ENCODE data around the gene HSD17B12.

The HSD17B12 gene

DNA sequence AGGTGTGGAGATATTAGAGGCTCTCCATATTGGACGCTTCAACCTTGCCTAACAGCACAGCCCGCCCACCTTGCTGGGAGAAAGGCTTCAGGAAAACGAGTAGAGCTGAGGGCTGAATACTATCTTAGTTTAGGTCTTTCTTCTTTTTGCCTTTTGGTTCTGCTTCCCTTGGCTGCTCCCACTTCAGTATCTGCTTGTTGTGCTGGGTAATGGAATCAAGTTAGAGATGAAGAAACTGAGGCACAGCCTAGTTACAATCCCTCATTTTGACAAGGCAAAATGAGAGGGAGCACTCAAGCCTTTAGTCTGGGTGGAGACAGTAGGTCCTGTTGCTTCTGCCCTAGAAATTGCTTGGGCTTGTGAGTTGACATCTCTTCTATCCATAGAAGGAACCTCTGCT is 41.3 kb upstream of the HSD17B12 start:
- Histone ChIP-seq H3K9me3 (ENCODE audit: control insufficient read depth, low read length) (no peaks in the 10 kb centered on the region), H2AK5ac (ENCODE audit: low read length, severe bottlenecking) (no peak overlapping the region), H3K4me1 (ENCODE audit: control insufficient read depth, insufficient read depth, low read depth, low read length) (no peaks in the 10 kb centered on the region), H3K4ac (ENCODE audit: low read depth in 1 of 2, low read length in 2 of 2) (no peak overlapping the region), H3K4me3 (ENCODE audit: insufficient read depth in 1 of 2, low read depth in 1 of 2, low read length in 2 of 2) (no peak overlapping the region), H3K14ac (ENCODE audit: low read length in 2 of 2) (no peak overlapping the region), H3K4me2 (ENCODE audit: low read length, poor library complexity, severe bottlenecking) (no peak overlapping the region), H4K8ac (ENCODE audit: low read length) (no peak overlapping the region), H4K91ac (ENCODE audit: low read length) (no peak overlapping the region), H3K79me1 (replicated peaks; ENCODE audit: low read length, poor library complexity, severe bottlenecking) (no peaks in the 10 kb centered on the region), H2BK15ac (ENCODE audit: low read depth, poor library complexity, severe bottlenecking) (no peak overlapping the region), H3K27me3 (ENCODE audit: control insufficient read depth in 1 of 2, insufficient read depth in 1 of 2, low read length in 2 of 2) (peaks cover 28 to 42% of the 10 kb centered on the region in 2 experiments), H3K18ac (ENCODE audit: low read depth in 1 of 2, low read length in 2 of 2) (no peak overlapping the region), H2BK12ac (ENCODE audit: low read length in 2 of 2) (no peak overlapping the region), H3K9ac (ENCODE audit: low read length) (no peak overlapping the region), H3K27ac (ENCODE audit: low read length, poor library complexity, severe bottlenecking) (no peak overlapping the region), H3K23ac (ENCODE audit: low read length in 2 of 2) (no peak overlapping the region), H2BK5ac (ENCODE audit: low read depth, low read length, poor library complexity, severe bottlenecking) (no peak overlapping the region), H2AFZ (ENCODE audit: low read depth, low read length) (no peak overlapping the region), H3K36me3 (ENCODE audit: control insufficient read depth in 1 of 2, insufficient read depth in 2 of 2, low read depth in 1 of 2, low read length in 2 of 2) (no peaks in the 10 kb centered on the region), H2BK120ac (ENCODE audit: low read depth, low read length) (no peak overlapping the region)
- DNase-seq, result no peak
- 30% methylated on average over 3 of the region's 3 CpGs for WGBS

DNA sequence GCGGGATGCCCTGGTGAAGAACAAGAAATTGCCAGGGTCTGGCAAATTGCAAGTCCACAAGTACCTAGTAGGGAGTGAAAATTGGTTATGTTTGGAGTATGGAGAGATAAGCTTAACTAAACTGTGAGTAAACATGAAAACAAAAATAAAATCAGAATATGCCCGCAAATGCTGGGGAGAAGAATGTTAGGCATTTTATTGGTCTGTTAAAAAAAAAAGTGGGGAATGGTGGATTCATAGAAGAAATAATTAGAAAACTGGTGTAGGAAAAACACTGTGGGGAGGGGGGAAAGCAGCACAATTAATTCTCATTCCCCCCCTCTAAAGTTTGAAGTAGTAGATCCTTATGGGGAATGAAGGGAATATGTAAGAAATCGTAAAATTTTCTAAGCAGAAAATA is 40.6 kb upstream of the HSD17B12 start:
- no peak overlapping the region for H2AFZ ChIP-seq (ENCODE audit: low read depth, low read length)
- H4K91ac ChIP-seq (ENCODE audit: low read length), result no peak overlapping the region
- H3K9ac ChIP-seq (ENCODE audit: low read length), result no peak overlapping the region
- no peak overlapping the region for H3K23ac ChIP-seq (ENCODE audit: low read length in 2 of 2)
- H2BK5ac ChIP-seq (ENCODE audit: low read depth, low read length, poor library complexity, severe bottlenecking), result no peak overlapping the region
- no peaks in the 10 kb centered on the region for H3K4me1 ChIP-seq (ENCODE audit: control insufficient read depth, insufficient read depth, low read depth, low read length)
- no peaks in the 10 kb centered on the region for H3K36me3 ChIP-seq (ENCODE audit: control insufficient read depth in 1 of 2, insufficient read depth in 2 of 2, low read depth in 1 of 2, low read length in 2 of 2)
- no peak overlapping the region for H3K27ac ChIP-seq (ENCODE audit: low read length, poor library complexity, severe bottlenecking)
- no peak for DNase-seq
- no peak overlapping the region for H3K18ac ChIP-seq (ENCODE audit: low read depth in 1 of 2, low read length in 2 of 2)
- H3K4me3 ChIP-seq (ENCODE audit: insufficient read depth in 1 of 2, low read depth in 1 of 2, low read length in 2 of 2), result no peak overlapping the region
- no peak overlapping the region for H2BK15ac ChIP-seq (ENCODE audit: low read depth, poor library complexity, severe bottlenecking)
- no peak overlapping the region for H2BK120ac ChIP-seq (ENCODE audit: low read depth, low read length)
- no peak overlapping the region for H3K4me2 ChIP-seq (ENCODE audit: low read length, poor library complexity, severe bottlenecking)
- no peaks in the 10 kb centered on the region for H3K9me3 ChIP-seq (ENCODE audit: control insufficient read depth, low read length)
- H3K27me3 ChIP-seq (ENCODE audit: control insufficient read depth in 1 of 2, insufficient read depth in 1 of 2, low read length in 2 of 2), result peaks cover 28 to 42% of the 10 kb centered on the region in 2 experiments
- WGBS, result 90% methylated on average over 3 of the region's 3 CpGs
- H3K79me1 ChIP-seq (replicated peaks; ENCODE audit: low read length, poor library complexity, severe bottlenecking), result peaks cover 4% of the 10 kb centered on the region
- no peak overlapping the region for H2AK5ac ChIP-seq (ENCODE audit: low read length, severe bottlenecking)
- H2BK12ac ChIP-seq (ENCODE audit: low read length in 2 of 2), result no peak overlapping the region
- no peak overlapping the region for H3K4ac ChIP-seq (ENCODE audit: low read depth in 1 of 2, low read length in 2 of 2)
- no peak overlapping the region for H3K14ac ChIP-seq (ENCODE audit: low read length in 2 of 2)
- no peak overlapping the region for H4K8ac ChIP-seq (ENCODE audit: low read length)

DNA sequence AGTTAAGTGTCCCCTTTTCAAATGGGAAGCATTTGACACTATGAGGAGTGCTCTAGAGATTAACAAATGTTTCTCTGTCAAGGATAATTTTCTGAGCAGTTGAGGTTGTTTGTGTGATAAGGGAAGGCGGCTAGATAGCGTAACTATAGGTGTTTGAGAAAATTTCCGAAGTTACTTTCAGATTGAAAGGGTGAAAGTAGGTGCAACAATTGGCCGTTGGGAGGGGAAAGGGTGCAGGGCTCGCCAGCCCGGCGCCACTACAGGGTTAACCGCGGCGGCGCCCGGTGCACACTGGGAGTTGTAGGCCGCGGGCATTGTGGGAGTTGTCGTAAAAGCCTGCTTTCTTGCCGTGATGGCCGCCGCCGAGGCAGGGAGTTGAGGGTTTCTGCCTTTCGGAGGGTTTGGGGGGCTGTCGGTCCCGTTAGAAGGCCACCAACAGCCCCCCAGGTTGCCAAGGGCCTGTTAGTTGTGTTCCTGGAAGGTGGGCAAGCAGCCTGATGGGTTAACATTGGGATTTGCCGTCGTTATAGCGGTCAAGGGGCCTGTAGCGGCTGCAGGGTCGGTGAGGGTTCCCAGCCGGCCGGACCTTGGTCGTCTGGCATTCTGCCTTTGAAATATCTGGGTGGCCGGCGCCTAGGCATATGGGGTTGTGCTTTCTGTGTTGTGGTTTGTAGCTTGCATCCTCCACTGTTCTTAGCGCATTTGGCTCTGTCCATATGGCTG is 36.5 kb upstream of the HSD17B12 start:
- peak overlapping the region; percentile 86 for H4K8ac ChIP-seq (ENCODE audit: low read length)
- H4K91ac ChIP-seq (ENCODE audit: low read length), result peak overlapping the region; percentile 8
- H2BK5ac ChIP-seq (ENCODE audit: low read depth, low read length, poor library complexity, severe bottlenecking), result no peak overlapping the region
- peaks cover 13% of the 10 kb centered on the region for H3K79me1 ChIP-seq (replicated peaks; ENCODE audit: low read length, poor library complexity, severe bottlenecking)
- no peaks in the 10 kb centered on the region for H3K9me3 ChIP-seq (ENCODE audit: control insufficient read depth, low read length)
- peak overlapping the region; percentile 97 for H3K9ac ChIP-seq (ENCODE audit: low read length)
- H2BK120ac ChIP-seq (ENCODE audit: low read depth, low read length), result no peak overlapping the region
- H2BK15ac ChIP-seq (ENCODE audit: low read depth, poor library complexity, severe bottlenecking), result no peak overlapping the region
- peak overlapping the region; percentile 68 to 94 for H3K4me3 ChIP-seq (ENCODE audit: insufficient read depth in 1 of 2, low read depth in 1 of 2, low read length in 2 of 2)
- no peak overlapping the region for H2BK12ac ChIP-seq (ENCODE audit: low read length in 2 of 2)
- H3K23ac ChIP-seq (ENCODE audit: low read length in 2 of 2), result peak overlapping the region in 1 of 2 experiments; percentile 23
- H3K4me2 ChIP-seq (ENCODE audit: low read length, poor library complexity, severe bottlenecking), result peak overlapping the region; percentile 68
- WGBS, result under 1% methylated on average over 33 of the region's 33 CpGs
- no peaks in the 10 kb centered on the region for H3K36me3 ChIP-seq (ENCODE audit: control insufficient read depth in 1 of 2, insufficient read depth in 2 of 2, low read depth in 1 of 2, low read length in 2 of 2)
- H3K27me3 ChIP-seq (ENCODE audit: control insufficient read depth in 1 of 2, insufficient read depth in 1 of 2, low read length in 2 of 2), result peaks cover 8 to 10% of the 10 kb centered on the region in 2 experiments
- DNase-seq, result peak; percentile 89
- H3K18ac ChIP-seq (ENCODE audit: low read depth in 1 of 2, low read length in 2 of 2), result peak overlapping the region; percentile 58 to 88
- no peak overlapping the region for H3K27ac ChIP-seq (ENCODE audit: low read length, poor library complexity, severe bottlenecking)
- H2AFZ ChIP-seq (ENCODE audit: low read depth, low read length), result peak overlapping the region; percentile 72
- H3K14ac ChIP-seq (ENCODE audit: low read length in 2 of 2), result no peak overlapping the region
- H3K4me1 ChIP-seq (ENCODE audit: control insufficient read depth, insufficient read depth, low read depth, low read length), result peaks cover 2% of the 10 kb centered on the region
- H2AK5ac ChIP-seq (ENCODE audit: low read length, severe bottlenecking), result no peak overlapping the region
- H3K4ac ChIP-seq (ENCODE audit: low read depth in 1 of 2, low read length in 2 of 2), result peak overlapping the region in 1 of 2 experiments; percentile 45

DNA sequence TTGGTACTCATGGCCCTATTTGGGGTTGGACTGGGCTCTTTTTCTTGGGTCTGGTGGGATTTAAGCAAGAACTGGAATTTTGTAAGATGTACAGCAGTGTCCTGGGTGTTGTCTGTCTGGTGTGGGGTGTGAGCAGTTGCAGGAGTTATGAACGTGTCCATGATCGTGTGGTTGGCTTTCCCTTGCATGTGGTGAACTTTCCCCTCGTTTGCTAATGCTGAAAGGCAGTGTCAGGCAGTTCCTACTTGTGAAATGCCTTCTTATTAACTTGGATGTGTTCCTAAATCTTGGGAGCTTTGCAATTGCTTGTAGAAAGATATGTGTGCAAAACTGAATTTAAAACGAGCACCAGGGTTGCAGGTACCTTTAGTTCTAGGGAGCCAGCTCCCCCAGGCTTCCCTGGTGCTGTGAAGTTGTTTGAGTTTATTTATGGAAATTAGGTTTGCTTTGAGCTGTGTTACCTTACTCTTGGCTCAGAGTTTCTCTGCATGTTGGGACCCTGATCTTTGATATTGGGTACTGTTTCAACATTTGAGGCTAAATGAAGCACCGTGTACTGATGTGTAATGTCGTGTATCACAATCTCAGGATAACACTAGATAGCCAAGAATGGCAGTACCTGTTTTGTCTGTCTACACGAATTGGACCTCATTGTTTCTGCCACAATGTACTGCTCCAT is 35.8 kb upstream of the HSD17B12 start:
- peak overlapping the region in 1 of 2 experiments; percentile 23 for H3K23ac ChIP-seq (ENCODE audit: low read length in 2 of 2)
- DNase-seq, result peak; percentile 36
- no peak overlapping the region for H4K91ac ChIP-seq (ENCODE audit: low read length)
- H3K27me3 ChIP-seq (ENCODE audit: control insufficient read depth in 1 of 2, insufficient read depth in 1 of 2, low read length in 2 of 2), result peaks cover 1 to 3% of the 10 kb centered on the region in 2 experiments
- H3K27ac ChIP-seq (ENCODE audit: low read length, poor library complexity, severe bottlenecking), result no peak overlapping the region
- H2BK15ac ChIP-seq (ENCODE audit: low read depth, poor library complexity, severe bottlenecking), result no peak overlapping the region
- H3K9ac ChIP-seq (ENCODE audit: low read length), result peak overlapping the region; percentile 97
- H2AFZ ChIP-seq (ENCODE audit: low read depth, low read length), result peak overlapping the region; percentile 72
- H3K36me3 ChIP-seq (ENCODE audit: control insufficient read depth in 1 of 2, insufficient read depth in 2 of 2, low read depth in 1 of 2, low read length in 2 of 2), result peaks cover 0 to 3% of the 10 kb centered on the region in 2 experiments
- WGBS, result 40% methylated on average over 6 of the region's 7 CpGs
- no peak overlapping the region for H2BK12ac ChIP-seq (ENCODE audit: low read length in 2 of 2)
- H3K79me1 ChIP-seq (replicated peaks; ENCODE audit: low read length, poor library complexity, severe bottlenecking), result peaks cover 13% of the 10 kb centered on the region
- H2BK120ac ChIP-seq (ENCODE audit: low read depth, low read length), result no peak overlapping the region
- H3K14ac ChIP-seq (ENCODE audit: low read length in 2 of 2), result no peak overlapping the region
- peak overlapping the region; percentile 86 for H4K8ac ChIP-seq (ENCODE audit: low read length)
- peak overlapping the region; percentile 58 to 88 for H3K18ac ChIP-seq (ENCODE audit: low read depth in 1 of 2, low read length in 2 of 2)
- no peak overlapping the region for H2AK5ac ChIP-seq (ENCODE audit: low read length, severe bottlenecking)
- peak overlapping the region in 1 of 2 experiments; percentile 45 for H3K4ac ChIP-seq (ENCODE audit: low read depth in 1 of 2, low read length in 2 of 2)
- peak overlapping the region; percentile 68 to 94 for H3K4me3 ChIP-seq (ENCODE audit: insufficient read depth in 1 of 2, low read depth in 1 of 2, low read length in 2 of 2)
- H3K4me1 ChIP-seq (ENCODE audit: control insufficient read depth, insufficient read depth, low read depth, low read length), result peaks cover 2% of the 10 kb centered on the region
- peak overlapping the region; percentile 68 for H3K4me2 ChIP-seq (ENCODE audit: low read length, poor library complexity, severe bottlenecking)
- no peak overlapping the region for H2BK5ac ChIP-seq (ENCODE audit: low read depth, low read length, poor library complexity, severe bottlenecking)
- H3K9me3 ChIP-seq (ENCODE audit: control insufficient read depth, low read length), result no peaks in the 10 kb centered on the region

Measured in mesenchymal stem cell (in vitro differentiated cells and primary cell).